Right renal cortex interstitium (tissue), 3 donors: Measurements from ENCODE around the gene ANKRD50. TPM values are rescaled to one million over a fixed set of nuclear protein-coding genes. Genes with fewer than 3 reads are reported as not detected.
A peak's percentile ranks its signal among the peaks of the same experiment; 100 is the strongest.

Experiments used
- DNase-seq, 3 donors: peaks; one replicate each; pipeline ENCODE4 v3.0.0-alpha.2; 2013; ENCODE audit warnings: low read depth in 3 of 3, low spot score in 2 of 3
- polyA plus RNA-seq, 3 donors: library from polyadenylated mRNA; unstranded; fragments of 120-200 nt; gene quantifications; one replicate each; pipeline ENCODE4 v1.2.1, GENCODE V29; 2013; ENCODE audit not compliant: insufficient read length in 3 of 3

ANKRD50 gene
- polyA plus RNA-seq, 3 donors = 39.5 to 47.2 (median 40.5) TPM

DNA sequence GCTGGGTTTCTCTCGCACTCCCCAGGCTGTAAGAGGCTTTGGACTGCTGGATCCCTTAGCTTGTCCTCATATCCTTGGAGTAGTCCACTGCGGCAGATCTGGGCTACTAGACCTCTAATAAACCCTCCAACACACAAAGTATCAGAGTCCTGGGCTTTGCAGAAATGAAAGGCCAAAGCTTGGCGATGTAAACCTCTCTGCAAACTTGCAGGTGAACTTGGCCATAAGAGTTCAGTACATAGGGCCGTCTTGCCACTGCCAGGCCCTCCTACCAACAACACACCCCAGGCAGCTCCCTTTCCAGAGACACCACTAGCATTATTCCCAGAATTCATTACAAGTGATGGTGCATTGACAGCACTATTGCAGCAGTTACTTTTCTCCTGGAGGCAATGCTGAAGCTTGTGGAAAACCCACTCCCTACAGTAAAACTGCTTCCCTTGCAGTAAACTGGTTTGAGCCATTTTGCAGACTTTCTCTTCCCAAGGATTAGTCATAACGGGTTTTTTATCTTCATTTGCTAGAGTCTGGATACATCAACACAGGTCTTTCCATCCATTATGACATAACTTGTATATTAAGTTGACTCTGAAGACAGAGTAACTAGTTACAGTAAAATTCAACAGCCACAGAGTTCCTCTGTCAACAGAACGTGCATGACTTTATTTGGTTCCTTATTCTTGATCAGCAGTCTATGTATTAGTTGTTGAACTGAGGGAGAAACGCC, 2.4 kb downstream of the ANKRD50 start:
- DNase-seq = no peak

DNA sequence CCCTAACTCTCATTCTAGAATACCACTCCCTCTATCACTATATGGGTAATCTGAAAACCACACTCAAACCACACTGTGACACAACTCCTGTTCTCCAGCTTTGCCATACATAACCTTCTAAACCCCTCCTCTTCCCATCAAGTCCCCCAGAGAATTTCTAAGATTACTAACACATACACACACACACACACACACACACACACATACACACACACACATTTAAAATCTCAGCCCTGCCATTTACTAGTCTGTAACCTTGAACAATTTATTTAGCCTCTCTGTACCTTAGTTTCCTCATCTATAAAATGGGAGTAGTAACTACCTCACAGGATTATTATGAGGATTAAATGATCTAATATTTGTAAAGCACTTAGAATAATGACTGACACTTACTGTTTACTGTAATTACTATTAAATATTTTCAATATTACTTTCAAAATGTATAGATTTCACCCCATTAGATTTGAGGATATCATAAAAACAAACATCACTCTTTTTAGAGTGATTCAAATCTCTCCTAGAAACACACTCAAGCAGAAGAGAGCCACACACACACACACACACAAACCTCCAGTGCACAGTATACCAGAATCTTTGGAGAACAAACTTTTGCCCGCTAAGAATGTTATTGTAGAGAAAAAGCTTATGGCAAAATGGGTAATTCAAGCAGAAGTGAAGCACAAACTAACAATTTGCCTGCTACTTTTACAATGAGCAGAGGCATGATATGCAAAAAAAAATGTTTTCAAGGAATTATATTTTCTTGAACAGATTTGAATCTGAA, 3.8 kb downstream of the ANKRD50 start:
- DNase-seq = no peak

DNA sequence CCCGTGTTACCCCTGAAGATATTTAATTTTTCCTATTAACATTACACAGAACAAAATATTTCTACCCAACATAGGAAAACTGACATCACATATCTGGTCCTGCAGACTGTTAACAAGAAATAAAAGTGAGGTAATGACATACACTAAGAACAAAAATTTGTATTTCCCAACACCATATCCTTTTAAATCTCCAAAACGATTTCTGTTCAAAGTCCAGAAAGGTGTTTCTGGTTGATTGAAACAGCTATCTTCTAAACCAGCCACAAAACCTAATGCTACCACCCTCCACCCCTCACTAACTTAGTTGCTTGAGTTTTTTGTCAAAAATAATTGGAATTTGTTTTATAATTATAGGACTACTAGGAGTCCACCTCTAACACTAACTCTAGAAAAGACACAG, 7.1 kb downstream of the ANKRD50 start:
- no peak for DNase-seq

DNA sequence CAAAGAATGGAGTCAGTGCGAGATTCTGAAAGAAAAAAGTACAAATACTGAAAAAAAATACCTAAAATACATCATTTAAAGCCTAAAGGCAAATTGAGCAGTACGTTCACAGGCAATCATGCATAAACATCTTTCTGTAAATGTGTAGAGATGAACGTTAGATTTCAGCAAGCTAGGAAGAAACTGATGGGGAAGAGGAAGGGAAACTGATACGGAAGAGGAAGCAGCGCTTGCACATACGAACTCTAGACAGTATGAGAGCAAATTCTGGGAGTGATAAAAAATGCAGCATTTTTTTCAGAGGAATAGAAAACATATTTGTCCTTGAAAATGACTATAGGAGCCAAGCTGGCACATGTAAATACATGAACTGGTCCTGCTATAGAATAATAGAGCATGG, 9.4 kb downstream of the ANKRD50 start:
- no peak for DNase-seq

DNA sequence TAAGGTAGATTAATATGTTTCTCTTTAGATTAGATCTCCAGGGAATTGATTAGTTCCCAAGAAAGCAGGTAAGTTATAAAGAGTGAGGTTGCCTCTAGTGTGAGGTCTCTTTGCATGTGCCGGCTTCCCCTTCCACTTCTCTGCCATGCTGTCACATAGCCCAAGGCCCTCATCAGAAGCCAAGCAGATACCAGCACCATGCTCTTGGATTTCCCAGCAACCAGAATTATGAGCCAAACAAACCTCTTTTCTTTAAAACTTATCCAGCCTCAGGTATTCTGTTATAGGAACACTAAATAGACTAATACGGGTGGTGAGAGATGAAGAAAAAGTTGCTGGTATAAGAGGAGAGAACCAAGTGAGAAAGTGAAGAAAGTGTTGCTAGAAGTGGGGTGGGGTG, 15.1 kb downstream of the ANKRD50 start:
- DNase-seq = no peak

DNA sequence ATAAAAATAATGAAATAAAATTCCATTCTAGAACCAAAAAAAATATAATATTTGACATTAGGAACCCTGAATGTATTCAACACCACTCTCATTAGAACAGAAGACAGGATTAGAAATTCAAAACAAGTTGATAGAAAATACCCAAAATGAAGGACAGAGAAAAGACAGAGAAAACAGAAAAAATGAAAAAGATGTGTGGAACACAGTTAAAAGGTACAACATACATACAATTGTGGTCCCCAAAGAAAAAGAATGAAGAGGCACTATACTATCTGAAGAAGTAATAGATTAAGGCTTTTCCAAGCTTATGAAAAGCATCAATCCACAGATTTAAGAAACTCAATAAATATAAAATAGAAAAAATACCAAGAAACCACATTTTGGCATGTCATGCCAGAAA, 16.4 kb downstream of the ANKRD50 start:
- DNase-seq = no peak

DNA sequence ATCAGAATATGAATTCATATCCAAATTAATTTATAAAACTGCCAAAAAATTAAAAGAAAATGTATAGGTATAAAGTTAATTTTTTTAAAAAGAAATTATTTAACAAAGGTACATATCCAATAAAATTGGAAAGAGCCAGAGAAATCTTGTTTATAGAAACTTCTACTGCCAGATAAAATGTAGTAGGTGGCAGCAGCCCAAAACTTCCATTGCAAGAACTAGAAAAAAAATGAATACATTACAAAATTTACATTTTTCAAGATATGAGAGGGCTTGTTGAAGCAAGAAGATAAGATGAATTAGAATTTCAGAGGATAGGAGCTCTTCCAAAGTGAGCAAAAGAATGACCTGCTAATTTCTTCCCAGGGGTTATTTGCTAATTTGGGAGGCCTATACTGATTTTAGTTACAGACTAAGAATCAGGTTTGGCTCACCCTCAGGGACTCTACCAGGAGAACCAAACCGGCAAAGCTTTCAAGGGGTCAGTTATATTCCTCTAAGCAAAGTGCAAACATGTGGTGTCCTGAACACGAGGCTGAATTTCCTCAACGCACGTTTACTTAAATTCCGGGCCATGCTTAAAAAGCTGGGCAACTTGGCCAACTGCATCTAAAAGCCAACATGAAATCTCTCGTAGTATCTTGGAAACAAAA, 17.5 kb downstream of the ANKRD50 start:
- DNase-seq = no peak

DNA sequence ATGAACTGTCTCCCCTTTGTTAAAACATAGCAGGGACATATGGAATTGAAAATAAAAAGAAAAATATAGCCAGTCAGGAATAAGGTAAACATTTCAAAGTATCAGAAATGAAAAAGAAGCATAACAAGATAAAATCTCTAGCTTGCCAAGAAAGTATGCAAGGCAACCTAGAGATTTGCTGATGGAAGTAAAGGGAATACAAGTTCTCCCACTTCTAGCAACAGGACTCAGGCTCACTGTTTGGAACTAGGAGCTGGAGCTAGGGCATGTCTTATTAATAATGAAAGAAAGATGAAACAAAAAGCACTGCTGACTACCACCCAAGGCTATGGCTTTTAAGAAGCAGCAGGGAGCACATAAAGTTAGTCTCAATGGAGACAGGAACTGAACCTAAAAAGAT, 18.2 kb downstream of the ANKRD50 start:
- DNase-seq = no peak

DNA sequence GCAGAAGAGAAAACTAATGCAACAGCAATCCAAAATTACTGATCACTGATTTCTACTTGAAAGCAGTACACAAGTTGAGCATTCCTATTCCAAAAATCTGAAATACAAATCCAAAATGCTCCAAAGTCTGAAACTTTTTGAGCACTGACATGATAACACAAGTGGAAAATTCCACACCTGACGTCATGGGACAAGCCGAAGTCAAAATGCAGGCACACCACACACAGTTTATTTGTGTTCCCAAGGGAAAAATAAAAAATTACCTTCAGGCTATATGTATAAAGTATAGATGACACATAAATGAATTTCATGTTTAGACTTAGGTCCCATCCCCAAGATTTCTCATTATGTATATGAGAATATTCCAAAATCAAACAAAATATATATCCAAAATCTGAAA, 20.7 kb downstream of the ANKRD50 start:
- DNase-seq = no peak

DNA sequence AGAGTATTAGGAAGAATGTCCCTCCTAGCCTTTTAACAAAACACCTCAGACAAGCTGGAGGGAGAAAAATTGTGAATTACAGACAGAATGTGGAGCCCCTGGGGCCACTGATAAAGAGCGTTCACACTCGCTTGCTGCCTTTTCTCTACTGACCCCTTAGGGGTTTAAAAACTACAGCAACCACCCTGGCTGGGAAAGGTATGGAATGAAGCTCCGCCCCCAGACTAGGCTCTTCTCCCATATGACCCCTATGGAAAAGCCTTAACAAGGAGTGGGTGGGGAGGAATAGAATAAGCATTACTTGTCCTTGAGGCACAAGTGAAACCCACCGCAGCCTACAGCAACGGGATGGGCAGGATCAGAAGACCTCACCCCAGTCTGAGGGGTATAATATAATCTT, 26.3 kb downstream of the ANKRD50 start:
- no peak for DNase-seq

DNA sequence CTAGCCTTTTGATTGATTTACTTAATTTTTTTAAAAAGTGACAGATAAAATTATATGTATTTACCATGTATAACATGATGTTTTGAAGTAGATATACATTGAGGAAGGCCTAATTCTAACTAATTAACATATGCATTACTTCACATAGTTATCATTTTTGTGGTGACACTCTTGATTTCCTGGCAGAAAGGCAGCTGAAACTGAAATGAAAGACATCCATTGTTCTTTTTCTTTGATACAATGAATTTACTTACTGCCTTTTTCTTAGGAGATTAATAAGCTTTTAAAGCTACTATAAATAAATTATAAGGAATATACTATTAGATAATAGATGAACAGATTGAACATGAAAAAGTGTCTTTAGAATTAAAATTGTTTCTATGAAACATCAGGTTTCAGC, 26.7 kb downstream of the ANKRD50 start:
- DNase-seq = no peak

DNA sequence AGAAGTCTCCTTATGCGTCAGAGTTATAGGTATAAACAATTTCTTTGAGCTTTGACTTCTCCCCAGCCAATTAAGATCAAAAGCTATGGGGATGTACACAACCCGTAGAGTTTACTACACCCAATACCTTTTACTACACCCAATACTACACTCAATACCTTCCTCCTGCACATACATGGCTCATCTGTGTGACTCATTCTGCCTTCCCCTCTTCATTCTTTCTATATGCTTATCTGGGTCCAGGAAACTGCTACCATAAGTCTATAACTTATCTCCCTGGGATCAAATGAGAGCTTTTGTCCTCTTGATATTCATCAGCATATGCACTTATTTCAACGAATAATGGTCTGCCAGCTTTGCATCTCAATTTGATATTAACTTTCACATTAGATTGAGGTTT, 28.2 kb downstream of the ANKRD50 start:
- DNase-seq = no peak

DNA sequence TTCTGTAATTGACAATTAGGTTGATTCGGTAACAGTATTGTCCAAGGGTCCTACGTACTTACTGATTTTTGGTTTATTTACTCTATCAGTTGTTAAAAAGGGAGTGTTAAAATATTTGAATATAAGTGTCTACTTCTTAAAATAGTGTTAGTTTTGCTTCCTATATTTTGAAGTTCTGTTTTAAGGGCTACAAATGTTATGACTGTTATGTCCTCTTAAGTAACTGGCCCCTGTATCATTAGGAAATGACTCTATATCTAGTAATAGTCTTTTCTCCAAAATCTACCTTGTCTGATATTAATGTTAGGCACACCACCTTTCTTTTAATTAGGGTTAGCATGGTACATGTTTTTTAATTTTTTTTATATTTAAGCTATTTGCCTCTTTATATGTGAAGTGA, 30.1 kb downstream of the ANKRD50 start:
- DNase-seq = no peak

DNA sequence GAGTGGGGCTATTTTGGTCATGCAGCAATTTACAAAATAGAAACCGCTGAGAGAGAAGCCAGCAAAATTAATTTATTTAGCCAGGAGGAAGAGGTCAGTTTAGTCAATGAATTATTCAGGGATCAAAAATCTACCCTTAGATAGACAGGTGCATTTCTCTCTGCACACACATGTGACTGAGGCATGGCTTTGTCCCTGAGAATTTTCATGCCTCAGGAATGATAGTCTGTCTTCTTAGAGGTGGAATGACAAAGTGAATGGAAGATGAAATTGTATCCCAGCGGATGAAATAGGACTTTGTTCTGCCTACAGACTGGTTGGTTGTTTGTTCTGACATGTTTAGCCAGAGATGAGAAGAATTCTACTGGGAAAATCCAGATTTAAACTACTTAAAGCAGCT, 46.0 kb downstream of the ANKRD50 start:
- DNase-seq = no peak

DNA sequence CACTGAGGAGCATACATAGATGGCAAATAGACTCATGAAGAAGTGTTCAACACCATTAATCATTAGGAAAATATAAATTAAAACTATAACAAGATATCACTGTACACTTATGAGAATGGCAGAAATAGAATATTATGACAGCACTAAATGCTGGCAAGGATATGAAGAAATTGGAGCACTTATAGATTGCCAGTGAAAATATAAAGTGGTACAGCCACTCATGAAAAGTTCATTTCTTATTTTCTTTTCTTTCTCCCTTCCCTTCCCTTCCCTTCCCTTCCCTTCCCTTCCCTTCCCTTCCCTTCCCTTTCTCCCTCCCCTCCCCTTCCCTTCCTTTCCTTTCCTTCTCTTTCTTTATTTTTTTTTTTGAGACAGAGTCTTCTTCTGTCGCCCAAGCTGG, 53.7 kb downstream of the ANKRD50 start:
- no peak for DNase-seq

DNA sequence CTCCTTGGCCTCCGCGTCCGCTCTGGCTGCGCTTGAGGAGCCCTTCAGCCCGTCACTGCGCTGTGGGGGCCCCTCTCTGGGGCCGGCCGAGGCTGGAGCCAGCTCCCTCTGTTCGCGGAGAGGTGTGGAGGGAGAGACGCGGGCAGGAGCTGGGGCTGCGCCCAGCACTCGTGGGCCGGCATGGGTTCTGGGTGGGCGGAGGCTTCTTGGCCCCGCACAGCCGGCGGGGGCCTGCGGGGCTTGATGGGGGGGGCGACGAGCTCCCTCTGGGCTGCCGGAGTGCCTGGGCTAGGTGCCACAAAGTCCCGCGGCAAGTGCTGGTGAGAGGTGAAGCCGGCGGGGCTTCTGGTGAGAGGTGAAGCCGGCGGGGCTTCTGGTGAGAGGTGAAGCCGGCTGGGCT, 61.9 kb downstream of the ANKRD50 start:
- DNase-seq = no peak

DNA sequence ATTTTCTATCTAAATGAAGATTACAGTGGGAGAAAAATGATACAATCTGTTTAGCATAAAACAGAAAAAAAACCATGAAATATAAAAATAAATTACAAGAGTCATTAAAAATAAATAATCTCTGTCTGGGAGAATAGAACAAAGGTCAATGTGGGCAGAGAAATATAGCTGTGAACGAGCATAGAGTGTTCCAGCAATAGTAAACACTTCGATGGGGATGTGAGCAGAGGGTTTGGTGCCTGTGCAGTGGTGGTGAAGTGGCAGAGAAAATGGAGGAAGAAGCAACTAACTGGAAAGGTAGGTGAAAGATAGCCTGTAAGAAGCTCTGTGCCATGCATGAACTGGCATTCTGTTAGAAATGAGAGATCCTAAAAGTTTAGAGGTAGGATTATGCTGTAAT, 64.9 kb downstream of the ANKRD50 start:
- no peak for DNase-seq

DNA sequence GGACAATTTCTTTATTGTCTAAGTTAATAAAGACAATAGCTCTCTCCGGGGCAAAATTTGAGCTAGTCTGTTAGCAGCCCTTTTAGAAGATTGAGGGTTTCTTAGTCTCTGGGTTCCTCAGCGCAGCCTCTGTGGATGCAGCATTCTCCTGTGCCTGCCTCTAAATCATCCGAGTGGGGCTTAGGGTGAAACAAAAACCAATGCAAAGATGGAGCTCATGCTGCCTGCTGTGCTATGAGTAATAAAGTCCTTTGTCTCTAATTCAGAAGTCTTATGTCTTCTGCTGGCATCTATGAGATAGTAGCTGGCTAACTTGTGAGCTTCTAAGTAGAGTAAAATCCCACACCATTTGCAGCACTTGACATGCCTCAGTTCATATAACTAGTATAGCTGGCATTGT, 67.9 kb downstream of the ANKRD50 start:
- DNase-seq = no peak

DNA sequence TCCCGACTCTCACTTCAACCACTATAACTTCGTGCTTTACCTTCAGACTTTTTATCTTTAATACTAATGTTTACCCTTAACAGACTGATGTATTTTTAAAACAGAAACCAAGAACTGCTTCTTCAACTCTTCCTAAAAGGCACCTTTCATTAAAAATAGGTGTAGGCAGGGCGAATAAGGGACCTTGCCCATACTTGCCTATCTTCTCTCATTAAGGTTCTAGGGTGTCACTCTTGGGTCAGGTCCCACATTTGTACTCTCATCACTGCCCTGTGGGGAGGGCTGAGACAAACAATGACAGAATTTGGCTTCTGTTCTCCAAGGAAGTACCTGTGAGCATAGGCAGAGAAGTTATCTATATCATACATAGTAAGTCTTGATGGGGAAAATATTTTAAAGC, 69.7 kb downstream of the ANKRD50 start:
- DNase-seq = no peak

DNA sequence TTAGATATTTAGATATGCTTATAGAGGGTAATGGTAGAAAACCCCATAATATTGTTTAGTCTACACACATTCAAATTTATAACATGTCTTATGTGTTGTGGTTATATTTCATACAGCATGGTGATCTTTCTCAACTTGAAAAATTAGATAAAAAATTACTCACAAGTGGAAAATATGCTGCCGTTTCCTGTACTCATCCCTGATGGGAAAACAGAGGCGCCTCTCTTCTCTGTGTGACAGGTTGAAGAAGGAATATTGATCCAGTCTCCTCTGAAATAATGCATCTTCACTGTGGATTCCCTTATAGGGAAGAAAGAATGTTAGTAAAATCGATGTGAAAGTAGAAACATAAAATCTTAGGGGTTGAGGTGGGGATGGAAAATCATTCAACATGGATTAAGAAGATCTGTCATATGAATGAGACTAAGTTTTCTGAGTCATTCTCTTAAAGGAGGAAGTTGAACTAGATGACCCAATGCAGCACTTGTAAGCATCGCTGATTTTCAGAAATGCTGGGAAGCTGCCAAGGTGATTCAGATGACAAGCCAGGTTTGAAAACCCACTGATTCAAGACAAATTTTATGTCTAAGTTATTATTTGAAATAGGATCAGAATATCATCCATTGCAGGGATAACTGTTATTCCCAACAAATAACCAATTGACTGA, 70.7 kb downstream of the ANKRD50 start:
- DNase-seq = peak in 1 of 3 donors; percentile 16

DNA sequence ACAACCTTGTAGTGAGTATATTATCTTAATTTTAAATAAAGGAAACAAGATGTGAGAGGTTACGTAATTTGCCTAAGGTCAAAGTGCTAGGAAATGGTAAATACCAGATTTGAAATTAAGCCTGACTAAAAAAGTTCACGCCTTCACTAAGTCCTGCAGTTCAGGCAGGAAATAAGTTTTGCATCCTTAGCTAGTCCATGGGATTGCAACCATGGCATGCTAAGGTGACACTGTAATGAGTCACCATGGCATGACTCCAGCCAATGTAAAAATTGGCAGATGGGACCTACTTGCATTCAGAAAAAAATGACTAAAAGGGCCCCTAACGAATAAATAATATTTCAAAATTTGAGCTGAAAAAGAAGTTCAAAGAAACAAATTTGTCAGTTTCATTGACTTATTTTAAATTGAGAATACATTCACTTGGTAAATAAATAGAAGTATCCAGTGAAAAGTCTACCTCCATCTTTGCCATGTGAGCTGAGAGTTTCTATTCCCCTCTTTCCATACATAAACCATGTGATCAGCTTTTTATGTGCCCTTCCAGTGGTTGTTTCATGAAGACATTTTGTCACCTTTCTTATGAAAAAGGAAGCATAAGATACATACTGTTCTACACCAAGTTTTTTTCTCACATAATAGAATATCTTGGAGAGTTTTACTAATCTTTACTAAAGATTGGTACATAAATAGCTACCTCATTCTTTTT, 72.4 kb downstream of the ANKRD50 start:
- no peak for DNase-seq
